ENCODE measurements around the gene VSIR. TPM values are rescaled to one million over a fixed set of nuclear protein-coding genes. Genes with fewer than 3 reads are reported as not detected.

VSIR gene
- total and polyA plus RNA-seq, 9 of the 15 experiments (the other 6 are each of a cell fraction or from before 2014, with no cell fraction given) = 0.14 to 20.5 (median 9.3) TPM

GRCh38 chr10:71797533-71798307, 24.4 kb upstream of the VSIR start (continued):
- TF ChIP-seq ZKSCAN8 (CRISPR knock-in tag; IDR thresholded peaks at IDR 0.05) (peak; percentile 78), RERE (CRISPR knock-in tag; IDR thresholded peaks at IDR 0.05; ENCODE audit: borderline replicate concordance) (no peak), HMBOX1 (IDR thresholded peaks at IDR 0.05) (peak; percentile 68), GTF2A2 (tag; IDR thresholded peaks at IDR 0.05) (no peak), ZNF707 (CRISPR knock-in tag; conservative IDR thresholded peaks at IDR 0.05) (no peak), CCAR2 (IDR thresholded peaks at IDR 0.05; ENCODE audit: low read depth, low read length) (no peak), HEY1 (CRISPR knock-in tag; IDR thresholded peaks at IDR 0.05; ENCODE audit: borderline replicate concordance) (no peak), HNRNPH1 (optimal IDR thresholded peaks at IDR 0.05; ENCODE audit: low read depth, low read length) (no peak), MAX (CRISPR knock-in tag; IDR thresholded peaks at IDR 0.05) (peak; percentile 93)
- TF ChIP-seq, protein P1, sequence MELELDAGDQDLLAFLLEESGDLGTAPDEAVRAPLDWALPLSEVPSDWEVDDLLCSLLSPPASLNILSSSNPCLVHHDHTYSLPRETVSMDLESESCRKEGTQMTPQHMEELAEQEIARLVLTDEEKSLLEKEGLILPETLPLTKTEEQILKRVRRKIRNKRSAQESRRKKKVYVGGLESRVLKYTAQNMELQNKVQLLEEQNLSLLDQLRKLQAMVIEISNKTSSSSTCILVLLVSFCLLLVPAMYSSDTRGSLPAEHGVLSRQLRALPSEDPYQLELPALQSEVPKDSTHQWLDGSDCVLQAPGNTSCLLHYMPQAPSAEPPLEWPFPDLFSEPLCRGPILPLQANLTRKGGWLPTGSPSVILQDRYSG (tag; conservative IDR thresholded peaks at IDR 0.05; ENCODE audit: low read depth) = 0 out of 2 replicates have a peak, but pooled peaks have one; percentile 19
- TF ChIP-seq, protein P2, sequence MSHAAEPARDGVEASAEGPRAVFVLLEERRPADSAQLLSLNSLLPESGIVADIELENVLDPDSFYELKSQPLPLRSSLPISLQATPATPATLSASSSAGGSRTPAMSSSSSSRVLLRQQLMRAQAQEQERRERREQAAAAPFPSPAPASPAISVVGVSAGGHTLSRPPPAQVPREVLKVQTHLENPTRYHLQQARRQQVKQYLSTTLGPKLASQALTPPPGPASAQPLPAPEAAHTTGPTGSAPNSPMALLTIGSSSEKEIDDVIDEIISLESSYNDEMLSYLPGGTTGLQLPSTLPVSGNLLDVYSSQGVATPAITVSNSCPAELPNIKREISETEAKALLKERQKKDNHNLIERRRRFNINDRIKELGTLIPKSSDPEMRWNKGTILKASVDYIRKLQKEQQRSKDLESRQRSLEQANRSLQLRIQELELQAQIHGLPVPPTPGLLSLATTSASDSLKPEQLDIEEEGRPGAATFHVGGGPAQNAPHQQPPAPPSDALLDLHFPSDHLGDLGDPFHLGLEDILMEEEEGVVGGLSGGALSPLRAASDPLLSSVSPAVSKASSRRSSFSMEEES (CRISPR knock-in tag; IDR thresholded peaks at IDR 0.05) = no peak
- TF ChIP-seq, protein P3, sequence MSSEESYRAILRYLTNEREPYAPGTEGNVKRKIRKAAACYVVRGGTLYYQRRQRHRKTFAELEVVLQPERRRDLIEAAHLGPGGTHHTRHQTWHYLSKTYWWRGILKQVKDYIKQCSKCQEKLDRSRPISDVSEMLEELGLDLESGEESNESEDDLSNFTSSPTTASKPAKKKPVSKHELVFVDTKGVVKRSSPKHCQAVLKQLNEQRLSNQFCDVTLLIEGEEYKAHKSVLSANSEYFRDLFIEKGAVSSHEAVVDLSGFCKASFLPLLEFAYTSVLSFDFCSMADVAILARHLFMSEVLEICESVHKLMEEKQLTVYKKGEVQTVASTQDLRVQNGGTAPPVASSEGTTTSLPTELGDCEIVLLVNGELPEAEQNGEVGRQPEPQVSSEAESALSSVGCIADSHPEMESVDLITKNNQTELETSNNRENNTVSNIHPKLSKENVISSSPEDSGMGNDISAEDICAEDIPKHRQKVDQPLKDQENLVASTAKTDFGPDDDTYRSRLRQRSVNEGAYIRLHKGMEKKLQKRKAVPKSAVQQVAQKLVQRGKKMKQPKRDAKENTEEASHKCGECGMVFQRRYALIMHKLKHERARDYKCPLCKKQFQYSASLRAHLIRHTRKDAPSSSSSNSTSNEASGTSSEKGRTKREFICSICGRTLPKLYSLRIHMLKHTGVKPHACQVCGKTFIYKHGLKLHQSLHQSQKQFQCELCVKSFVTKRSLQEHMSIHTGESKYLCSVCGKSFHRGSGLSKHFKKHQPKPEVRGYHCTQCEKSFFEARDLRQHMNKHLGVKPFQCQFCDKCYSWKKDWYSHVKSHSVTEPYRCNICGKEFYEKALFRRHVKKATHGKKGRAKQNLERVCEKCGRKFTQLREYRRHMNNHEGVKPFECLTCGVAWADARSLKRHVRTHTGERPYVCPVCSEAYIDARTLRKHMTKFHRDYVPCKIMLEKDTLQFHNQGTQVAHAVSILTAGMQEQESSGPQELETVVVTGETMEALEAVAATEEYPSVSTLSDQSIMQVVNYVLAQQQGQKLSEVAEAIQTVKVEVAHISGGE (CRISPR knock-in tag; IDR thresholded peaks at IDR 0.05) = peak in 1 of 3 experiments; percentile 65; a peak in 2 of 6 replicates
